ENCODE measurements around the gene GPC6.

GPC6 gene

GRCh38 chr13:94313926-94314325, 1087.3 kb downstream of the GPC6 start:
- DNase-seq: no peak

GRCh38 chr13:94315188-94315587, 1088.6 kb downstream of the GPC6 start:
- no peak for DNase-seq

GRCh38 chr13:94317063-94317491, 1090.5 kb downstream of the GPC6 start:
- no peak for DNase-seq

- no peak for DNase-seq
These were observed 1091.8 kb downstream of the GPC6 start for GRCh38 chr13:94318418-94318817.

GRCh38 chr13:94319501-94319900, 1092.9 kb downstream of the GPC6 start:
- DNase-seq: no peak

GRCh38 chr13:94322925-94323763, 1096.5 kb downstream of the GPC6 start:
- no peak for DNase-seq

GRCh38 chr13:94323764-94324758, 1097.5 kb downstream of the GPC6 start:
- no peak for DNase-seq

- no peak for DNase-seq
These were observed 1098.3 kb downstream of the GPC6 start for GRCh38 chr13:94324767-94325540.

- no peak for DNase-seq
These were observed 1099.0 kb downstream of the GPC6 start for GRCh38 chr13:94325650-94326049.

- DNase-seq: no peak
These were observed 1100.7 kb downstream of the GPC6 start for GRCh38 chr13:94327318-94327717.

GRCh38 chr13:94328381-94329041, 1101.9 kb downstream of the GPC6 start:
- DNase-seq: no peak

GRCh38 chr13:94329277-94329676, 1102.7 kb downstream of the GPC6 start:
- no peak for DNase-seq

GRCh38 chr13:94329754-94330551, 1103.3 kb downstream of the GPC6 start:
- no peak for DNase-seq

- DNase-seq: no peak
These were observed 1104.0 kb downstream of the GPC6 start for GRCh38 chr13:94330552-94331071.

- no peak for DNase-seq
These were observed 1104.7 kb downstream of the GPC6 start for GRCh38 chr13:94331281-94331680.

- DNase-seq: no peak
These were observed 1105.9 kb downstream of the GPC6 start for GRCh38 chr13:94332359-94333096.

GRCh38 chr13:94333131-94333820, 1106.7 kb downstream of the GPC6 start:
- no peak for DNase-seq

- DNase-seq: no peak
These were observed 1109.3 kb downstream of the GPC6 start for GRCh38 chr13:94335761-94336526.

- DNase-seq: no peak
These were observed 1112.6 kb downstream of the GPC6 start for GRCh38 chr13:94339116-94339687.

Measured in activated CD4-positive, alpha-beta T cell treated with anti-CD3 and anti-CD28 coated beads, Interleukin-2, amount 50 U/mL, for 48 hours (primary cell).